Kidney glomerular epithelial cell (primary cell): Measurements from ENCODE around the gene SRM.
A peak's percentile ranks its signal among the peaks of the same experiment; 100 is the strongest.
"Not testable (repeated sequence)": the region's sequence is repeated elsewhere in the genome, so short reads cannot be mapped to it uniquely, and the experiment has no call there.

Source experiments
- DNase-seq: peaks from one replicate; lab custom pipeline; 2025; lab: John Stamatoyannopoulos, UW

Gene SRM

GRCh38 chr1:11044849-11045427 is 14.9 kb downstream of the SRM start:
- no peak for DNase-seq

GRCh38 chr1:11044086-11044848 is 15.6 kb downstream of the SRM start:
- DNase-seq: no peak

GRCh38 chr1:11042995-11043874 is 16.6 kb downstream of the SRM start:
- DNase-seq: no peak

- DNase-seq: no peak
Measured at GRCh38 chr1:11042065-11042464, 17.8 kb downstream of the SRM start.

GRCh38 chr1:11041048-11041447 is 18.8 kb downstream of the SRM start:
- DNase-seq: no peak

- not testable (repeated sequence) for DNase-seq
Measured at GRCh38 chr1:11040105-11040429, 19.8 kb downstream of the SRM start.

GRCh38 chr1:11039351-11040104 is 20.3 kb downstream of the SRM start:
- no peak for DNase-seq

- peak; percentile 67 for DNase-seq
Measured at GRCh38 chr1:11037740-11038182, 22.1 kb downstream of the SRM start.

GRCh38 chr1:11037019-11037739 is 22.6 kb downstream of the SRM start:
- not testable (repeated sequence) for DNase-seq

GRCh38 chr1:11031624-11032262 is 28.1 kb downstream of the SRM start:
- DNase-seq: no peak

GRCh38 chr1:11030865-11031264 is 29.0 kb downstream of the SRM start:
- no peak for DNase-seq

- DNase-seq: no peak
Measured at GRCh38 chr1:11028018-11028417, 31.8 kb downstream of the SRM start.

- no peak for DNase-seq
Measured at GRCh38 chr1:11027316-11027715, 32.5 kb downstream of the SRM start.

GRCh38 chr1:11026903-11027302 is 32.9 kb downstream of the SRM start:
- no peak for DNase-seq

GRCh38 chr1:11026052-11026451 is 33.8 kb downstream of the SRM start:
- DNase-seq: no peak

GRCh38 chr1:11025618-11026017 is 34.2 kb downstream of the SRM start:
- DNase-seq: no peak

- no peak for DNase-seq
Measured at GRCh38 chr1:11024874-11025203, 35.0 kb downstream of the SRM start.

GRCh38 chr1:11024154-11024873 is 35.5 kb downstream of the SRM start:
- DNase-seq: no peak

- DNase-seq: no peak
Measured at GRCh38 chr1:11023201-11023600, 36.6 kb downstream of the SRM start.

- DNase-seq: no peak
Measured at GRCh38 chr1:11019971-11020370, 39.8 kb downstream of the SRM start.
